GM12878 (cell line): Measurements from ENCODE around the gene FASTK. TPM values are rescaled to one million over a fixed set of nuclear protein-coding genes. Genes with fewer than 3 reads are reported as not detected.

ENCODE experiments used
- ATAC-seq: fragments of 200-7000 bp; cut with Tn5 transposase; 3 replicates; pipeline ENCODE4 v1.9.1; 2020; ENCODE audit warnings: mild to moderate bottlenecking, moderate library complexity
- BruUV-seq: library from RNA; stranded (reverse); fragments of 400-500 nt; replicated peaks from 2 replicates; lab custom pipeline; 2021; lab: Mats Ljungman, UMichigan
- CTCF ChIA-PET: fragments of 300-600 bp; sonication (Branson Sonifier 250); formaldehyde crosslinking; extraction: SDS; loops from one replicate; lab custom pipeline; 2021; ENCODE audit warnings: inconsistent platforms; lab: Yijun Ruan, JAX
- POLR2A ChIA-PET: fragments of 350-600 bp; formaldehyde crosslinking; extraction: SDS; loops from one replicate; lab custom pipeline; 2021; ENCODE audit warnings: inconsistent platforms; lab: Charles Lee
- RAD21 ChIA-PET: fragments of 300-600 bp; sonication (Branson Sonifier 250); formaldehyde crosslinking; loops from one replicate; lab custom pipeline; 2023; ENCODE audit warnings: antibody characterized with exemption; ENCODE audit not compliant: unreplicated experiment; lab: Charles Lee
- SMC1A ChIA-PET: fragments of 300-600 bp; sonication (Branson Sonifier 250); formaldehyde crosslinking; loops from one replicate; lab custom pipeline; 2023; ENCODE audit not compliant: unreplicated experiment, uncharacterized antibody; lab: Charles Lee
- DNase-seq: peaks from one replicate; pipeline ENCODE4 v3.0.0-alpha.2; 2011; ENCODE audit warnings: low read depth, low spot score
- FAIRE-seq: peaks from 3 replicates; lab custom pipeline; 2011; peaks lifted over from hg19 to GRCh38; lab: Jason Lieb, UNC
- H2AFZ ChIP-seq: 2 replicates; pipeline ENCODE4 v1.6.0; 2011; ENCODE audit warnings: low read depth, low read length, control low read depth; ENCODE audit not compliant: control insufficient read depth
- H3K27ac ChIP-seq: 2 replicates; pipeline ENCODE4 v1.5.1; 2011; ENCODE audit warnings: control low read depth; ENCODE audit not compliant: control insufficient read depth, insufficient read depth
- H3K27me3 ChIP-seq, 2 experiments: replicated peaks in 1 of 2; 2 replicates each; pipeline versions ENCODE4 v1.6.0 to v1.6.1; 2011; ENCODE audit warnings: low read length in 1 of 2; ENCODE audit not compliant: control insufficient read depth in 2 of 2, insufficient read depth in 2 of 2
- H3K36me3 ChIP-seq, 2 experiments: 2 replicates each; pipeline ENCODE4 v1.5.1; 2011; ENCODE audit warnings: low read length in 1 of 2; ENCODE audit not compliant: control insufficient read depth in 2 of 2, insufficient read depth in 2 of 2
- H3K4me1 ChIP-seq: 2 replicates; pipeline ENCODE4 v1.6.1; 2011; ENCODE audit warnings: mild to moderate bottlenecking, low read length, moderate library complexity, mixed read lengths; ENCODE audit not compliant: control insufficient read depth, insufficient read depth
- H3K4me2 ChIP-seq: 2 replicates; pipeline ENCODE4 v1.6.0; 2011; ENCODE audit warnings: control low read depth; ENCODE audit not compliant: control insufficient read depth, insufficient read depth
- H3K4me3 ChIP-seq: fragments of 200-600 bp; sonication (generic); 2 replicates; pipeline ENCODE4 v1.5.1; 2016
- H3K79me2 ChIP-seq: 2 replicates; pipeline ENCODE4 v1.6.0; 2011; ENCODE audit warnings: low read length; ENCODE audit not compliant: control insufficient read depth, insufficient read depth
- H3K9ac ChIP-seq: 2 replicates; pipeline ENCODE4 v1.8.0; 2011; ENCODE audit warnings: low read length, control low read depth, mixed read lengths; ENCODE audit not compliant: control insufficient read depth, insufficient read depth
- H3K9me3 ChIP-seq: replicated peaks from 3 replicates; pipeline ENCODE4 v1.5.1; 2011; ENCODE audit warnings: mild to moderate bottlenecking, low read length; ENCODE audit not compliant: control insufficient read depth, insufficient read depth
- H4K20me1 ChIP-seq: 2 replicates; pipeline ENCODE4 v1.6.0; 2011; ENCODE audit not compliant: control insufficient read depth, insufficient read depth
- BACH1 ChIP-seq: fragments of 450-650 bp; IDR thresholded peaks from 2 replicates; pipeline ENCODE4 v1.6.1; 2017; ENCODE audit warnings: mild to moderate bottlenecking, borderline replicate concordance
- CHD1 ChIP-seq: IDR thresholded peaks from 2 replicates; pipeline ENCODE4 v1.6.1; 2012; ENCODE audit warnings: low read depth, low read length, improper control_type of control experiment
- DPF2 ChIP-seq: fragments of 450-650 bp; IDR thresholded peaks from 2 replicates; pipeline ENCODE4 v1.6.1; 2017; ENCODE audit warnings: mild to moderate bottlenecking
- IKZF1 ChIP-seq: fragments of 450-650 bp; conservative IDR thresholded peaks from 2 replicates; pipeline ENCODE4 v1.6.1; 2017; ENCODE audit warnings: antibody characterized with exemption, mild to moderate bottlenecking
- IRF3 ChIP-seq: fragments of 450-650 bp; IDR thresholded peaks from 2 replicates; pipeline ENCODE4 v1.6.1; 2014; ENCODE audit warnings: mild to moderate bottlenecking
- MYC ChIP-seq: IDR thresholded peaks from 2 replicates; pipeline ENCODE4 v1.6.1; 2011; ENCODE audit warnings: mild to moderate bottlenecking, low read length, moderate library complexity, inconsistent platforms; ENCODE audit not compliant: insufficient read depth, insufficient replicate concordance, insufficient read length, severe bottlenecking
- POLR2A ChIP-seq: IDR thresholded peaks from 2 replicates; pipeline ENCODE4 v1.6.1; 2011; ENCODE audit warnings: low read depth, mild to moderate bottlenecking, low read length
- POLR2AphosphoS2 ChIP-seq: IDR thresholded peaks from 2 replicates; pipeline ENCODE4 v1.6.1; 2011; ENCODE audit warnings: low read depth, mild to moderate bottlenecking, low read length, improper control_type of control experiment, moderate library complexity
- TAF1 ChIP-seq: IDR thresholded peaks from 2 replicates; pipeline ENCODE4 v1.6.1; 2011; ENCODE audit warnings: mild to moderate bottlenecking, low read depth, low read length, borderline replicate concordance
- USF2 ChIP-seq: IDR thresholded peaks from 2 replicates; pipeline ENCODE4 v1.6.1; 2011; ENCODE audit warnings: low read depth, low read length, improper control_type of control experiment, borderline replicate concordance
- YBX1 ChIP-seq: fragments of 450-650 bp; IDR thresholded peaks from 2 replicates; pipeline ENCODE4 v1.6.1; 2016; ENCODE audit warnings: antibody characterized with exemption
- WGBS: methylation state at CpG from one replicate; pipeline ENCODE4 v1.1.6; 2016; ENCODE audit warnings: low lambda C conversion rate; ENCODE audit not compliant: insufficient replicate concordance, insufficient coverage; ENCODE audit errors: missing lambda C conversion rate; 5-methylcytosine and 5-hydroxymethylcytosine counted together
- in situ Hi-C: fragments of 300-500 bp; cut with MboI; formaldehyde crosslinking; loops from 9 replicates; pipeline ENCODE4 v1.14.3; 2018; ENCODE audit warnings: mixed read lengths
- intact Hi-C: fragments of 100-400 bp; cut with micrococcal nuclease; formaldehyde crosslinking; loops from one replicate; pipeline ENCODE4 v1.14.2; 2022; ENCODE audit not compliant: unreplicated experiment
- polyA plus RNA-seq, 11 experiments: library from polyadenylated mRNA; depleted of rRNA in 4 of 11; unstranded in 6 of 11; stranded (reverse) in 5 of 11; fragments of >200 nt; fragmentation: Nextera tagmentation in 4 of 11; fragmentation: Illumina TruSeq in 1 of 11; extraction: Ambion mirVana in 4 of 11; extraction: Trizol in 1 of 11; gene quantifications; 1 replicate in 1 of 11; 2 replicates in 10 of 11; pipeline versions ENCODE4 v1.2.1 to v1.2.3, GENCODE V29; 2011 to 2016; ENCODE audit warnings: inconsistent platforms in 2 of 11, missing spikeins in 2 of 11, low read depth in 1 of 11
- total RNA-seq, 4 experiments: library from RNA; depleted of rRNA in 3 of 4; stranded (reverse); fragments of >200 nt in 3 of 4; fragmentation: Illumina TruSeq in 1 of 4; extraction: Trizol in 1 of 4; gene quantifications; 2 replicates each; pipeline versions ENCODE4 v1.2.1 to v1.2.3, GENCODE V29; 2013 to 2021

Gene FASTK
- total and polyA plus RNA-seq, 10 of the 15 experiments (the other 5 are each of a cell fraction or from before 2014, with no cell fraction given), result 0.19 to 102 (median 54.5) TPM

GRCh38 chr7:151073990-151074389, 6.6 kb downstream of the FASTK start:
- no peak for DNase-seq
- Histone ChIP-seq H3K9me3 (no peaks in the 10 kb centered on the region), H3K4me3 (no peak overlapping the region), H3K4me2 (no peak overlapping the region), H3K9ac (no peak overlapping the region), H4K20me1 (no peaks in the 10 kb centered on the region), H3K4me1 (no peaks in the 10 kb centered on the region), H3K27ac (no peak overlapping the region), H3K79me2 (peaks cover 3% of the 10 kb centered on the region; the same call in 1 of the 2 replicates), H3K36me3 (peaks cover 2 to 32% of the 10 kb centered on the region in 2 experiments; a peak in 3 of 4 replicates), H2AFZ (no peak overlapping the region), H3K27me3 (no peaks in the 10 kb centered on the region)
- in situ Hi-C loops (no loop called here), intact Hi-C loops (no loop called here)
- CTCF ChIA-PET, result no interaction called here
- 96% methylated on average over 14 of the region's 17 CpGs for WGBS
- no peak for FAIRE-seq
- no peak for TF ChIP-seq MYC
- TF ChIP-seq CHD1, result no peak
- TF ChIP-seq BACH1, result no peak
- no peak for TF ChIP-seq TAF1
- TF ChIP-seq POLR2A, result no peak
- TF ChIP-seq YBX1, result no peak
- TF ChIP-seq POLR2AphosphoS2, result no peak
- TF ChIP-seq IKZF1, result no peak
- TF ChIP-seq IRF3, result no peak
- no peak for TF ChIP-seq DPF2
- no peak for TF ChIP-seq USF2
- RAD21 ChIA-PET, result no interaction called here
- POLR2A ChIA-PET, result no interaction called here
- SMC1A ChIA-PET, result no interaction called here
- BruUV-seq, result no TSS peak
- ATAC-seq, result no peak
